ENCODE results near the gene TNS1.

DNA sequence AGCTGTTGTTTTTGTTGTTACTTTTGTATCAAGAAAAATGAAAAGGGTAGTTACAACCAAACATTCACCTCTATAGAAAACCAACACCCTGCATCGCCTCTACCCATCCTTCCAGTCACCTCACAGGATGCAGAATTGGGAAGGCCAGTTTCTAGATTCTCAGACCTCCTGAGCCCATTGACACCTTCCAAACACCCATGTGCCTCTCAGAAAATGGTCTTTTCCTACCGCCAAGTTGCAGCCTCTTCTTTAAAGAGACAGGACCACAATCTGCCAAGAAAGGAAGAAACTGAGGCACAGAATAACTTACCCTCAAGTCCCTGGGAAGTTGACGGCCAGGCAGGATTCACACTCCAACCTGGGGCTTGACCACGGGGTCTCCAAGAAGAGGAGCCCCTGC is 101.4 kb downstream of the TNS1 start:
- TF ChIP-seq EZH2 (IDR thresholded peaks at IDR 0.05; ENCODE audit: insufficient read depth, poor library complexity, severe bottlenecking): no peak
- no peak for TF ChIP-seq EZH2phosphoT487 (IDR thresholded peaks at IDR 0.05; ENCODE audit: insufficient read depth, low read depth)

All from GM23248 (cell line).